Left colon (tissue), 2 donors: ENCODE results near the gene CLIC3. TPM values are rescaled to one million over a fixed set of nuclear protein-coding genes. Genes with fewer than 3 reads are reported as not detected.

Source experiments
- ATAC-seq: fragments of 200-7000 bp; cut with Tn5 transposase; one replicate; pipeline ENCODE4 v1.9.1; 2020; ENCODE audit warnings: mild to moderate bottlenecking, moderate library complexity
- DNase-seq, 2 donors: peaks; one replicate each; pipeline ENCODE4 v3.0.0-alpha.2; 2020
- intact Hi-C, 2 donors: fragments of 100-400 bp; cut with DNase I in 1 of 2; cut with micrococcal nuclease in 1 of 2; formaldehyde crosslinking; loops; one replicate each; pipeline versions ENCODE4 v1.11.2 to v1.14.0; 2022; cut with DNase I, micrococcal nuclease
- total RNA-seq, 2 donors: library from RNA; stranded (reverse); fragmentation: NEBNext Ultra II Directional; extraction: Animal tissue kit (Norgen Biotek cat#: 25700); gene quantifications; one replicate each; pipeline ENCODE4 v1.2.1, GENCODE V29; 2021
- donor health status: DM: no; HTN: no; CAD: no.
- donor health status: DM: yes; HTN: yes; CAD: no.

Gene CLIC3
- total RNA-seq, 2 donors from 2014 or later: 3.2 to 3.8 TPM

DNA sequence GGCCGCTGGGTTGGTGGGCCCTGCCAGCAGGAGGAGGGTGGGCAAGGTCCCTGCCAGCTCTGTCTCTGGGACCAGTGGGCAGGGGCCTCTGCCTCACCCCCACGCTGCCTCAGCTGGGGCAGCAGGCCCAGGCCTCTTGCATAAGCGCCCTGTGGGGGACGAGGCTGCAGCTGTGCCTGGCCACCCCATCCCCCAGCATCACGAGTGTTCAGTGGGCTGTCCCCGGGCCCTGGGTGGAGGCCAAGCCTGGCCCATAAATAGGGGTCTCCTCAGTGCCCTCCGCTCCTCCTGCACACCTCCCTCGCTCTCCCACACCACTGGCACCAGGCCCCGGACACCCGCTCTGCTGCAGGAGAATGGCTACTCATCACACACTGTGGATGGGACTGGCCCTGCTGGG is 19.1 kb downstream of the CLIC3 start, which contains the start of gene PTGDS:
TSS of gene PTGDS (plus strand) at position 282 of the 400 bp plus-strand sequence. CDS start at position 357, 75 bp downstream.
- ATAC-seq (no peak), DNase-seq (no peak)
- intact Hi-C loops: no loop called here

DNA sequence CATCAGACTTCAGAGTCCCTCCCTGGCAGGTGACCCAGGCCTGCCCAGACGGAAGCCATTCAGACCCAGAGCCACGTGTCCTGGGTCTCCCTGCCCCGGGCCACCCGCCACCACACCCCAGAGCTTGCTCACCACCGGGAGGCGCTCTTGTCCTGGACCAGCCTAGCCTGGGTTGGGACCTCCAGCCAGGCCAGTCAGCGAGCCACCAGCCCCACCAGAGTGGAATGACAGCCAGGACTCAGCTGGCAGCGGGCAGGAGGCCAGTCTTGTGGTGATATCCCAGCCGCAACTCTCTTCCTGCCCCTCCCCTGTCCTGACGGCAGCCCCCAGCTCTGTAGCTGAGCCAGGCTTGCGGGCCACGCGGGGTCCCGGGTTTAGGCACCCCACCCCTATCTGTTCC is 20.7 kb downstream of the CLIC3 start:
- intact Hi-C loops: no loop called here
- ATAC-seq (no peak), DNase-seq (no peak)

DNA sequence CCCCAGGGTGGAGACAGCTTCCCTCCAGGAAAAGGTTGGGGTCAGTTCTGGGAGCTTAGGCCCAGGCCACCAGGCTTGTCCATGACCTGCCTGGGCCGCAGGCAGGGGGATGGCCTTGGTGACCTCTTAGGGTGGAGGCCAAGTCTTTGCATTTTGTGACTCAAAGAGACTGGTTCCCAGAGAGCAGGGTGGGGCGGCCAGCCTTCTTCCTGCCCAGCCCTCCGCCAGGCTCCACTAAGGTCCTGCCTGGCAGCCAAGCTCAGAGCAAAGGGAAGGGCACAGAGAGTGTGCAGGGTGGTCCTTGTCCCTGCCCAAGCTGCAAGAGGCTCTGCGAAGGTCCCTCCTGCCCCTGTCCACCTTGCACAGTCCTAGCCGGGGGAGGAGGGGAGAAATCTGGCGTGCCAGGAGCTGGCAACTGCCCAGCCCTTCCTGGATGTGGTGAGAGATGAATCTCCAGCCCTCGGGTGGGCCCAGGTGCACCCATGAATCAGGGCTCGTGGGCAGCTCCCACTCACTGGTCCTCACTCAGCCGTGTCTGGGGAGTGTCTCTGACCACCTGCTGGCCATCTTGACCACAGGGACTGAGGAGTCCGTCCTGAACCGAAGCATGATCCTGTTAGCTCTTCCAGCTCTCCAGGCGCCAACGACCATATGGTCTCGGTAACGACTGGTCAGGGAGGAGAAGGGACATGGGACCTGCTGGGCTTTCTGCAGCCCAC is 21.4 kb downstream of the CLIC3 start:
- intact Hi-C loops: no loop called here
- ATAC-seq: peak; percentile 42

DNA sequence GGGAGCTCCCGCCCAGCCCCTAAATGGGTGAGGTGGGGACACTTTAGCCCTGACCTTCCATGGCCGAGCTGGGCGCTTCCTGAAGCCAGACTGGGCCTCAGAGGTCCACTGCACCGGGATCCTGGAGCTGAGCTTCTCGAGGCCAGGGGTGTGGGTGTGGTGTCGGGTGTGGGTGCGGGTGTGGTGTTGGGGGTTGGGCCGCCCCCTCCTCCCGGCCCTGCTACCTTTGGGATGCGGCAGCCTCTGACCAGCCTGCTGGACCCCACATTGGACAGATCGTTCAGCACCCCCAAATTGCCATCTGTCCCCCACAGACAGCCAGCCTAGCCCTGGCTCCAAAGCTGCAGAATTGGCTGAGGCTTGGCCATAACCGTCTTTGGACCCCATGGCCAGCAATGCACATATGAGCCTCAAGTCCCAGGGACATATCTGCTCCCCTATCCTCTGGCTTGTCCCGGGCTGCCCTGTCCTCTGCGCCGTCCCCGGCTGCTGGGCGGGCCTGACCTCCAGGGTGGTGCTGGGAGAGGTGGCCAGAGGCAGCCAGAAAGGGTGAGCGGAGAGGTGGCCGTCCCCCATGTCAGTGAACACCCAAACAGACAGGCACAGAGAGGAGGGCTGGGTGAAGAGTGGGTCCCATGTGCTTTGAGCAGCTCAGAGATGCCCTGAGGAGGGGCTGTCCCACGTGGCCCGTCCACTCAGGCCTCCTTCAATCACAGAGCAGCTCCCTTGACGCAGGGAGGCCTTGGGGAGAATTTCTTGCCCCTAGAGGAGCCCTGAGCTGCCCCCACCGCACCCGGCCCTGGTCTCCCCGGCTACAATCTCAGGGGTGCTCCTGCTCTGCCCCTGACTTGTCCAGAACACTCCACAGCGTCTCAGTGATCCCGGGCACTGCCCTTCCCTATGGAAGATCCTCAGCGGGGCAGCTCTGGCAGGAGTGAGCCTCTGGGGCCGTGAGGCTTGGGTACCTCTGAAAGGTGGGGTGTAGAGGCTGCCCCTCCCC is 22.4 kb downstream of the CLIC3 start:
- no peak for DNase-seq
- intact Hi-C loops: no loop called here
- ATAC-seq: no peak

More for the DNA sequence above, 21.4 kb downstream of the CLIC3 start:
- DNase-seq: no peak

DNA sequence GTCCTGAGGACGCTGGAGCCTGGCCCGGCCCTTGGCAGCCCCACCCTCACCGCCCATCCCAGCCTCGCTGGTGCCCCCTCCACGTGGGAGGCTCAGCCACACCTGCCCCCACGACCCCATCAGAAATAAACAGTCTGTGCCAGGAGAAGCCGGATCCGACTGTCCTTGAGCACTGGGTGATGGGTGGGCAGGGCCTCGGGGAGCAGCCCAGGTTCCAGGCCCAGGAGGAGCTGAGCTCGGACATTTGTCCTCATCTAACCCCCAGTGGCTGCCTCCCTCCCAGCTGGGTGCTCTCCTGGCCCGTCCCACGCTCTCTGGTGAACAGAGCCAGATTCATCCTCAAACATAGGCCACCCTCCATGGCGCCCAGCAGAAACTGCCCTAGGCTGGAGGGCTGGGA is 23.6 kb downstream of the CLIC3 start:
- no peak for ATAC-seq
- DNase-seq: no peak
- intact Hi-C loops: no loop called here

DNA sequence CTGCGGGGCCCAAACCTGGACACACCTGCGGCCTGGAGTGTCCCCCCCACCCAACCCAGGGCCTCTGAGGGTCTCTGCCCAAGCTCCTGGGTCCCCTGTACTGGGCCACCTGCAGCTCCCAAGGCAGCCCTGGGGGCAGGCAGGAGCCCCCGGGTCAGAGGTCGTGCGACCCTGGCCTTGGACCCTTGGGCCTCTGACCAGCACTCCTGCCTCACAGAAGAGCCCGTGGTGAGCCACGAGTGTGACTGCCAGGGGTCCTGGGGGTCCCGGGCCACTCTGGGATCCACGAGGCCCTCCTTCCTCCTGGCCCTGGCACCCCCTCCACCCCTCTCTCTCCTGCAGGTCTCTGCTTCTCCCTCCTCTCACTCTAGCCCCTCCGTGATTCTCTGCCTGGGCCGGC is 24.0 kb downstream of the CLIC3 start:
- intact Hi-C loops: no loop called here
- DNase-seq (no peak), ATAC-seq (no peak)

DNA sequence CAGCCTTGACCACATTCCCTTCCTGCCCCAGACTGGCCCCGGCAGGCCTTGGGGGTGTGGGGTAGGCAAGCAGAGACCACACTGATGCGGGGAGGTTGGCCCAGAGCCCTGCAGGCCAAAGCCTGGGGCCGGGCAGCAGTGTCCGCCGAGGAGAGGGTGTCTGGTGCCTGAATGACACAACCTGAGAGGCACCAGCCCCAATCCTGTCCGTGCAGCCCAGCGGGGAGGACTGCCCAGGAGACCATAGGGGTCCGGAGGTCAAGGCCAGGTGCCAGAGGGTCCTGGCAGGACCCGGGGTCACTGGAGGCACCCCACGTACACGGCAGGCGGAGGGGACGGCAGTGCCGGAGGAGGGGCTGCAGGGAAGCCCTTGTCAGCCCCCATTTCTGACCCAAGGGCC is 24.6 kb downstream of the CLIC3 start:
- DNase-seq (no peak), ATAC-seq (no peak)
- intact Hi-C loops: no loop called here

DNA sequence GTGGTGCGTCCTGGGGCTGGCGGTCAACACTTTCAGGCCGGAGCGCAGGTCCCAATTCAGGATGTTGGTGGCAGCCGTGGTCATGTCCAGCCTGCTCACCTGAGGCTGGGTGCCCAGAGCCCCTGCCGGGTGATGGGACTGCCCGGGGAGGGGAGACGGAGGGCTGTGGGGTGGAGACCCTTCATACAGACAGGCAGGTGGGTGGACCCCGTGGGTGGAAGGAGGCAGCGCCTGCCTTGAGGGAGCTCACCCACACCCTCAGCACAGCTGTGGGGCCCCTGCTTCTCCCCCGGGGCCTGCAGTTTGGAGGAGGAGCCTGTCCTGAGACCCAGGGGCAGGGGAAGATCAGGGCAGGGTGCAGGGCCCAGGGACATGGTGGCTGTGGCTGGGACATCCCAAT is 26.0 kb downstream of the CLIC3 start:
- DNase-seq (no peak), ATAC-seq (no peak)
- intact Hi-C loops: no loop called here

DNA sequence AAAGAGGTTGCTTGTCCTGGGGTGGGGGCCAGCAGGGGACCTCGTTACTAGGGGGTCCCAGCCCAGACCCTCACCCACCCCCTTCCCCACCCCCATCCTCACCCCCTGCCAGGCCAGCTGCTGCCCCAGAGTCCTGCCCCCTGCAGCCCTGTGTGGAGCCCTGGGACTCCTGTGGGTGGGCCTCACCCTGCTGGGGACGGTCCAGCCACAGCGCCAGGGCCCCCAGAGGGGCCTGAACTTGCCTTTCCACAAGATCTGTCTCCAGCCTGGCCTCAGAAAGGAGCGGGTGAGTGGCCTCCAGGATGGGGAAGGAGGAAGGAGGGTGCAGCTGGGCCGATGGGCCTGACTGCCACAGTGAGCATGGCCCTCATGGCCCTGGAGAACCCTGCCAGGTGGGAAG is 26.6 kb downstream of the CLIC3 start:
- no peak for DNase-seq
- ATAC-seq: no peak
- intact Hi-C loops: no loop called here

DNA sequence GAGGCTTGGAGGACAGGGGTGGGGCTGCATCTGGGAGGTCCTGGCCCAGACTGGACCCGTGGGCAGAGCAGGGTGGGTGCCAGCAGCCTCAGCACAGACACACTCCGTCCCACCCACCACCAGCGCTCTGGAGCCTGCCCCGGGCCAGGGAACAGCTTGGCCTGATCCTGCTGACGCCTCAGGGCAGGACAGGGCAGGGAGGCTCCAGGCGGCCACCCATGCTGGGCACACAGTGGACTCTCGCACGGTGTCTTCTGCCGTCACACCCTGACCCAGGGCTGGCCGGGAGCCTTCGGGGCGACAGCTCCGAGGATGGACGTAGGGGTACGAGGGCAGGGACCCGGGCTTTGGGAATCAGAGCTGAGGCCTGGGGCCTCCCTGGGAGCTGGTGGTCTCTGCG is 27.2 kb downstream of the CLIC3 start:
- ATAC-seq: no peak
- intact Hi-C loops: no loop called here
- no peak for DNase-seq

DNA sequence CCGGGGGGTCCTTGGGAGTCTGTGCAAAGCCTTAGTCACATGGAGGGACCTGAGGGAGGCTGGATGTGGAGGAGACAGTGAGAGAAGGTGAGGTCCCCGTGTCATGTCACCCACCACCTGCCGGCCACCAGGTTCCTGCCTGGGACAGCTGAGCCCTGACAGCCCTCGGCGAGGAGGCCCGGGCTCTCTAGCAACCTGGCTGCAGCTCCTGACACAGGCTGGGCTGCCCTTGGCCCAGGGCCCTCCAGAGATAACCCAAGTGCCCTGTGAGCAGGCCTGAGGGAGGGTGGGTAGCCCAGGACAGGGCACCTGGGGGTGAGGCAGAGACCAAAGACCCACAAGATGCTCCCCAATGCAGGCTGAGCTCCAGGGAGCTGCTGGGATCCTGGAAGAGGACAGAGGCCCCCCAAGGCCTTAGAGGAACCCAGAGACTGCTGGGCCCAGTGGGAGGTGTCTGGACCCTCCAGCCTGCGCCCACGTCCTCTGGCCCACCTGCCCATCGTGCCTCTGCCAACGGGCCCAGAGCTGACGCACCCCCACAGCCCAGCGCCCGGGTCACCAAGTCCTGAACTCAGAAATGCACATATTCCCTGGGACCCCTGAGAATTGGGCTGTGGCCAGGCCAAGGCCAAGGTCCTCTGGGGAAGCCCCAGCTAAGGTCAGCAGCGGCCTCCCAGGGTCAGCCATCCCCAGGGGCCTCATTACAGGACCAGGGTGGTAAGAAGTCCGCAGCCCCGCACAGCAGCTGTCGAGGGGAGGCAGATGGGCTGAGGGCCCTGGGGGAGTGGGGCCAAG is 27.8 kb downstream of the CLIC3 start:
- intact Hi-C loops: no loop called here
- DNase-seq (no peak), ATAC-seq (no peak)

DNA sequence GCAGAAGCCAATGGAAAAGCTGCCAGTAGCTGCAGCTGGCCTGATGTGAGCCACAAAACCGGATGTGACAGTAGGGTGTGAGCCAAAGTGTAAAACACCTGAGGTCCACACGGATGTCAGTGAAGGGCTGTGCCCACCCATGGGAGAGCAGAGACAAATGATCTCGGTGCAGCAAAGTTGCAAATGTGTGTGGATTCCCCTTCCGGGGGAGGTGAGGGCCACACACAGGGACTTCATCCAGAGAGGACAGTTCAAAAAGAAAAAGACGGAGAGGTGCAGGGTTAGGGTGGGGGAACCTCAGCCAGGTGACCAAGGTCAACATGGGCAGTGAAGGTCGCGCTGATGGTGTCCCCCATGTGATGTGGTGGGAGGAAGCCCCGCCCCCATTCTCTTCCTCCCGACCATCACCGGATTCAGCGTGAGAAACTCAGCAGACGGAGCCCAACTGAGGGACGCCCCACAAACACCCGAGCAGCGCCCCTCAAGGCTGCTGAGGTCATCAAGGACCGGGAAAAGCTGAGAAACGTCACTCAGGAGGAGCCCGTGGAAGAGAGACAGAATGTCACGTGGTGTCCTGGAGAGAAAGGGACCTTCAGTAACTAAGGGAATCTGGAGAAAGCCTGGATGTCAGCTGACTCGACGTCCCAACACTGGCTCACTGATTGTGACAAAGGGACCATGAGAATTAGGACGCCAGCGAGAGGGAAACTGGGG is 30.4 kb downstream of the CLIC3 start:
- intact Hi-C loops: no loop called here
- no peak for DNase-seq
- ATAC-seq: no peak

DNA sequence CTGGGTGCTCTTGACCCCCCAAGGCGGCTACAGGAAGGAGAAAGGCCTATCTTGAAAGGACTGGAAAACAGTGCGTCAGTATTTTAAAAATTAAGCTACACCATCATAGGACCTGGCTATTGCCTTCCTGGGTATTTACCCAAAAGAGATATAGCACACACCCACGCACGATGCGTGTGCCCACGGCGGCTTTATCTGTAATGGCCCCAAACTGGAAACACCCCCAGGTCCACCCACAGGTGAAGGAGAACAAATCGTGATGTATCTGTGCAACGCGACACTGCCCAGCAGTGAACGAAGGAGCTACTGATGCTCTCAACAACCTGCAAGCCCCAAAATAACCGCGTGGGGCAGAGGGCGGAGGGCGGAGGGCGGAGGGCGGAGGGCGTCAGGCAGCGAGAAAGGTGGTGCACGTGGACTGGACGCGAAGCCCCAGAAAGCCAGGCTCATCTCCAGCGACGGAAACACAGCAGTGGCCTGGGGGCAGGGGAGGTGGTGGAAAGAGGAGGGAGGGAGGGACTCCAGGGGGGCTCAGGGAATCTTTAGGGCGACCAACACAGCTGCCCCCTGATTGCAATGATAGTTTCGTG is 31.4 kb downstream of the CLIC3 start:
- intact Hi-C loops: no loop called here
- ATAC-seq: peak; percentile 4
- DNase-seq: no peak

DNA sequence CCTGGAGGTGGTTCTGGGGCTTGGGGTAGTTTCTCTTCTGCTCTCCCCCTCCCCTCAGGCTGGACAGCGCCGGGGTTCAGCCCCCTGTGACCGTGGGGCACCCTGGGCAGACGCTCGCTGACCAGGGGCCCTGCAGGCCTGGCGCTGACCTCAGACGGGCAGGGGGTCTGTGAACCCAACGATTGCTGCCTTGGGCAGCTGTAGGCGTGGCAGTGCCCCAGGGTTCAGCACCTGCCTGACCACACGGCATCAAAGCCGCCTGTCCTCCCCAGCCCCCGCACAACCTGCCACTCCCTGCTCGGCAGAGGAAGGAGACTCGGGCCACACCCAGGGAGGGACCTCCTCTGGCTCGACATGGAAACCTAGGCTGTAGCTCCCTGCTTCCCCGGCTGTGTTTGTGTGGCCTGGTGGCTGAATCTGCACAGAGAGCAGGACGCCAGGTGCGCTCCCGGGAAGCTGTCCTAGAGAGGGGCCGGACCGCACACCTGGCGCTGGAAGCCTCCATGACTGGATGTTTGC is 32.1 kb downstream of the CLIC3 start:
- DNase-seq (peak; percentile 80 to 82), ATAC-seq (peak; percentile 96)
- intact Hi-C loops: no loop called here

DNA sequence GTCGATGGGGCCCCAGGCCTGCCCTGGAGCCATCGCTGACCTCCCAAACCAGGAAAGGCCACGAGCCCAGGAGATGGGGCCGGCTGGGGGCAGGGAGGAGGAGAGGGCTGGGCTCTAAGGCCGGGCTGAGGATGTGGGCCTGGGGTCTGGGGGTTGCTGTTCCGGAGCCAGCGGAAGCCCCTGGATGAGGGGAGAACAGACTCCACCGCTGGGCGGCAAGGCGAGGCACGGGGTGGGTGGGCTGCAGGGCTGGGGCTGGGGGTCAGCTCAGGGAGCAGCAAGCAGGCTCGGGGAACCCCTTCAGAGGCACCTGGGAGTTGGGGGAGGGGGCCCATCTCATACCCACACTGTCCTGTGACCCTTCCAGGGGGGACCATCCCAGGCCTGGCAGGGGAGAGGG is 32.6 kb downstream of the CLIC3 start:
- no peak for DNase-seq
- no peak for ATAC-seq
- intact Hi-C loops: no loop called here

DNA sequence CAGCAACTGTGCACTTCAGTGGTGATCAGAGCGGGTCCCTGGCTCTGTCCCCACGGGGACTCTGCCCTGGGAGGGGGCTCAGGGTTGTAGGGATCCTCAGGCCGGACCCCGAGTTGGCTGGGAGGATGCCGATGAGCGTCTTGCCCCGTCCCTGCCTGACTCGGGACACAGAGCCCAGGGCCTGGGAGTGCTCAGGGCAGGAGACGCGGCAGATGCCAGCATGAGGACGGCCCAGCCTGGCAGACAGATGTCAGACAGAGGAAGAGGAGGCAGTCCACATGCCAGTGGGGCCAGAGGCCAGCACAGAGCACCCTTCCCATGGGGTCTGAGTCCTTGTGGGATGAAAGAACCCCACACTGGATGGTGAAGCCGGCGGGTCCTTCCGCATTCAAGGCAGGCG is 33.0 kb downstream of the CLIC3 start:
- DNase-seq (no peak), ATAC-seq (no peak)
- intact Hi-C loops: no loop called here

DNA sequence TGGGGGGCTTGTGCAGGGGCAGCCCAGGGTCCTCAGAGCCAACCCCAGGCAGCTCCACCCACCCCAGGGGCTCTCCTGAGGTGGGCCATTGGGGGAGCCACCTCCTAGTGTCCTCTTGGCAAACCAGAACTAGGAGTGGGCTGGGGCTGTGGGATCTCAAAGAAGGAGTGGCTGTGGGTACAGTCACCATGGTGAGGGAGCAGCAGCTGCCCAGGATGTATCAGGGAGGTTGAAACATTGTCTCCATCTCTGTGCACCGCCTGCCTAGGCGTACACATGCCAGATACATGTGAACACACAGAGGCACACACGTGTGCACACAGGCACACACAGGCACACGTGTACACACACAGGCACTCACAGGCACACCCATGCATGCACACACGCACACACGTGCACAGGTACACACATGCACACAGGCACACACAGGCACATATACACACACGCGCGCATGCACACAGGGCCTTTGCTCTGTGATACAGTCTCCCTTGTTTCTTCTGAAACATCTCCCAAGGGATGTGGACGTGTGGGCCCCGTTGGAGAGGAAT is 33.6 kb downstream of the CLIC3 start:
- DNase-seq (no peak), ATAC-seq (no peak)
- intact Hi-C loops: no loop called here

DNA sequence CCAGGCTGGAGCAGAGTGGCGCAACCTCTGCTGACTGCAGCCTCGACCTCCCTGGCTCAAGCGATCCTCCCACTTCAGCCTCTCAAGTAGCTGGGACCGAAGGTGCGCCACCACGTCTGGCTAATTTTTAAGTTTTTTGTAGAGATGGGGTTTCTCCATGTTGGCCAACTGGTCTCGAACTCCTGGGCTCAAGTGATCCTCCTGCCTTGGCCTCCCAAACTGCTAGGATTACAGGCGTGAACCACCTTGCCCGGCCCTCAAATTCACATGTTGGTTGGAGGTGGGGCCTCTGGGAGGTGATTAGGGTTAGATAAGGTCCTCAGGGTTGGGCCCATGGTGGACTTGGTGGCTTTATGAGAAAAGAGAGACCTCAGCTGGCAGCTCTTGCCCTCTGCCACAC is 34.2 kb downstream of the CLIC3 start:
- intact Hi-C loops: no loop called here
- DNase-seq: no peak
- no peak for ATAC-seq
